Measurements from ENCODE around the gene FAM13A. TPM values are rescaled to one million over a fixed set of nuclear protein-coding genes. Genes with fewer than 3 reads are reported as not detected.

FAM13A gene
- total and polyA plus RNA-seq, 2 of the 4 experiments (the other 2 are of a cell fraction): 13.1 to 22.0 TPM

GRCh38 chr4:89026542-89026941, 30.4 kb downstream of the FAM13A start:
- TF ChIP-seq NFE2L2 (IDR thresholded peaks at IDR 0.05; ENCODE audit: low read depth, low read length) (no peak), MAFK (IDR thresholded peaks at IDR 0.05; ENCODE audit: low read depth, low read length) (no peak), RCOR1 (IDR thresholded peaks at IDR 0.05; ENCODE audit: insufficient replicate concordance, low read length) (no peak), FOS (IDR thresholded peaks at IDR 0.05; ENCODE audit: low read depth, low read length) (no peak), CHD1 (IDR thresholded peaks at IDR 0.05; ENCODE audit: low read depth, low read length) (no peak), BHLHE40 (IDR thresholded peaks at IDR 0.05; ENCODE audit: low read depth, low read length) (no peak), MAZ (IDR thresholded peaks at IDR 0.05; ENCODE audit: borderline replicate concordance, low read depth, low read length) (no peak), CEBPB (IDR thresholded peaks at IDR 0.05; ENCODE audit: low read depth, low read length) (no peak), POLR2A (IDR thresholded peaks at IDR 0.05; ENCODE audit: low read depth, low read length) (no peak), ELK1 (IDR thresholded peaks at IDR 0.05; ENCODE audit: borderline replicate concordance, low read depth, low read length) (no peak), MXI1 (IDR thresholded peaks at IDR 0.05; ENCODE audit: borderline replicate concordance, low read depth, low read length) (no peak), CTCF (conservative IDR thresholded peaks at IDR 0.05; ENCODE audit: low read depth, low read length) (no peak), SMC3 (IDR thresholded peaks at IDR 0.05; ENCODE audit: low read depth, low read length) (no peak), RFX5 (IDR thresholded peaks at IDR 0.05; ENCODE audit: low read depth, low read length) (no peak), RAD21 (IDR thresholded peaks at IDR 0.05; ENCODE audit: low read length) (no peak)
- TF ChIP-seq, protein P1, sequence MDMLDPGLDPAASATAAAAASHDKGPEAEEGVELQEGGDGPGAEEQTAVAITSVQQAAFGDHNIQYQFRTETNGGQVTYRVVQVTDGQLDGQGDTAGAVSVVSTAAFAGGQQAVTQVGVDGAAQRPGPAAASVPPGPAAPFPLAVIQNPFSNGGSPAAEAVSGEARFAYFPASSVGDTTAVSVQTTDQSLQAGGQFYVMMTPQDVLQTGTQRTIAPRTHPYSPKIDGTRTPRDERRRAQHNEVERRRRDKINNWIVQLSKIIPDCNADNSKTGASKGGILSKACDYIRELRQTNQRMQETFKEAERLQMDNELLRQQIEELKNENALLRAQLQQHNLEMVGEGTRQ (IDR thresholded peaks at IDR 0.05; ENCODE audit: low read depth, low read length): no peak
- intact Hi-C loops (cut with micrococcal nuclease) (no loop called here), in situ Hi-C loops (cut with MboI; ENCODE audit: low sequenced_read_pairs) (no loop called here), dilution Hi-C loops (cut with HindIII; ENCODE audit: low sequenced_read_pairs, unreplicated experiment) (no loop called here)
- H3K27me3 ChIP-seq (ENCODE audit: control insufficient read depth, insufficient read depth, low read length): no peaks in the 10 kb centered on the region
- no peak overlapping the region for H3K27ac ChIP-seq (ENCODE audit: insufficient read depth, low read length)
- H3K4me2 ChIP-seq (ENCODE audit: low read depth, low read length): no peak overlapping the region
- no peak for ATAC-seq (ENCODE audit: low read depth)
- BruUV-seq (replicated peaks): no TSS peak
- no peaks in the 10 kb centered on the region for H3K4me1 ChIP-seq (ENCODE audit: control insufficient read depth, insufficient read depth, low read length)
- H2BK20ac ChIP-seq (ENCODE audit: low read depth, low read length): no peak overlapping the region
- H2BK120ac ChIP-seq (ENCODE audit: low read depth, low read length): no peak overlapping the region
- no peaks in the 10 kb centered on the region for H3K9me1 ChIP-seq (ENCODE audit: insufficient read depth, low read length)
- ChIA-PET CTCF (no interaction called here), POLR2A (ENCODE audit: unreplicated experiment) (no interaction called here)
- no peak overlapping the region for H2AFZ ChIP-seq (replicated peaks; ENCODE audit: low read length, poor library complexity)
- no peak overlapping the region for H3K14ac ChIP-seq (replicated peaks; ENCODE audit: low read depth, low read length)
- no peak overlapping the region for H4K8ac ChIP-seq (ENCODE audit: low read depth in 2 of 2, low read length in 2 of 2)
- H2AK9ac ChIP-seq (replicated peaks; ENCODE audit: low read depth, low read length, poor library complexity): no peak overlapping the region
- H3K4ac ChIP-seq (ENCODE audit: low read depth, low read length): no peak overlapping the region
- no peaks in the 10 kb centered on the region for H3K9me3 ChIP-seq (ENCODE audit: control insufficient read depth, insufficient read depth, low read length)
- no peak overlapping the region for H3K4me3 ChIP-seq (ENCODE audit: insufficient read depth, low read depth, low read length)
- DNase-seq: no peak
- no peak overlapping the region for H2BK5ac ChIP-seq (ENCODE audit: low read depth, low read length, poor library complexity, severe bottlenecking)
- no peak overlapping the region for H4K5ac ChIP-seq (ENCODE audit: low read depth, low read length)
- no peaks in the 10 kb centered on the region for H3K36me3 ChIP-seq (ENCODE audit: control insufficient read depth, insufficient read depth, low read length)
- H2BK15ac ChIP-seq (ENCODE audit: low read depth, low read length): no peak overlapping the region
- WGBS, 2 experiments (ENCODE audit: extremely low coverage in 2 of 2, insufficient read length in 1 of 2): no CpG with 5 or more reads among the region's 3 CpGs
- H4K20me1 ChIP-seq (ENCODE audit: insufficient read depth, low read length): no peaks in the 10 kb centered on the region
- no peak overlapping the region for H3K56ac ChIP-seq (ENCODE audit: extremely low read depth, insufficient read depth, low read length)
- H3K23ac ChIP-seq (ENCODE audit: low read depth, low read length): no peak overlapping the region
- H3K18ac ChIP-seq (ENCODE audit: low read depth, low read length): no peak overlapping the region
- no peak overlapping the region for H2AK5ac ChIP-seq (ENCODE audit: low read depth, low read length)
- no peak overlapping the region for H4K91ac ChIP-seq (ENCODE audit: insufficient read depth, low read depth, low read length)
- H3K9ac ChIP-seq (ENCODE audit: low read depth, low read length): no peak overlapping the region
- no peaks in the 10 kb centered on the region; a peak in 1 of 4 replicates for H3K79me1 ChIP-seq (ENCODE audit: low read depth in 1 of 2, low read length in 2 of 2)

Data from IMR-90 (cell line).